Mucosa of rectum (tissue), 2 donors: Measurements from ENCODE around the gene ATP2A2.

ENCODE experiments used
- H3K27ac ChIP-seq, 2 donors: one replicate each; pipeline ENCODE4 v1.7.0; 2013; ENCODE audit warnings: inconsistent platforms in 2 of 2, low read depth in 2 of 2, low read length in 2 of 2
- H3K27me3 ChIP-seq, 2 donors: one replicate each; pipeline ENCODE4 v1.7.0; 2013; ENCODE audit warnings: low read length in 2 of 2; ENCODE audit not compliant: control insufficient read depth in 2 of 2, insufficient read depth in 2 of 2
- H3K36me3 ChIP-seq, 2 donors: one replicate each; pipeline ENCODE4 v1.7.0; 2013; ENCODE audit warnings: low read length in 2 of 2; ENCODE audit not compliant: control insufficient read depth in 2 of 2, insufficient read depth in 2 of 2
- H3K4me1 ChIP-seq, 2 donors: one replicate each; pipeline ENCODE4 v1.7.0; 2013; ENCODE audit warnings: low read length in 2 of 2, mild to moderate bottlenecking in 1 of 2; ENCODE audit not compliant: control insufficient read depth in 2 of 2, insufficient read depth in 2 of 2
- H3K4me3 ChIP-seq, 2 donors: one replicate each; pipeline ENCODE4 v1.7.0; 2013; ENCODE audit warnings: low read length in 2 of 2
- H3K9ac ChIP-seq, 2 donors: one replicate each; pipeline ENCODE4 v1.7.0; 2013; ENCODE audit warnings: low read length in 2 of 2, low read depth in 1 of 2, mild to moderate bottlenecking in 1 of 2
- H3K9me3 ChIP-seq, 2 donors: one replicate each; pipeline ENCODE4 v1.7.0; 2013; ENCODE audit warnings: low read length in 2 of 2; ENCODE audit not compliant: control insufficient read depth in 2 of 2
- donor health status: healthy.
- donor health status: Normal muscosa, but diverticular disease.

The ATP2A2 gene

DNA sequence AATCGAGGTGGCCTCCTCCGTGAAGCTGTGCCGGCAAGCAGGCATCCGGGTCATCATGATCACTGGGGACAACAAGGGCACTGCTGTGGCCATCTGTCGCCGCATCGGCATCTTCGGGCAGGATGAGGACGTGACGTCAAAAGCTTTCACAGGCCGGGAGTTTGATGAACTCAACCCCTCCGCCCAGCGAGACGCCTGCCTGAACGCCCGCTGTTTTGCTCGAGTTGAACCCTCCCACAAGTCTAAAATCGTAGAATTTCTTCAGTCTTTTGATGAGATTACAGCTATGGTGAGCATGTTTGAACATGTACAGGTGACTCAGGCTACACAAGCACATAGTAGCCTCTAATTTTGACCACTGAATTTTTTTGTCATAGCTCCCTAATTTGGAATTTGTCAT lies 59.7 kb downstream of the ATP2A2 start:
- no peaks in the 10 kb centered on the region for H3K27me3 ChIP-seq
- H3K27ac ChIP-seq, result no peak overlapping the region
- H3K9ac ChIP-seq, result no peak overlapping the region
- H3K4me3 ChIP-seq, result no peak overlapping the region
- peaks cover 90 to 93% of the 10 kb centered on the region in 2 donors for H3K36me3 ChIP-seq
- peaks cover 0 to 17% of the 10 kb centered on the region in 2 donors for H3K4me1 ChIP-seq
- no peaks in the 10 kb centered on the region for H3K9me3 ChIP-seq

DNA sequence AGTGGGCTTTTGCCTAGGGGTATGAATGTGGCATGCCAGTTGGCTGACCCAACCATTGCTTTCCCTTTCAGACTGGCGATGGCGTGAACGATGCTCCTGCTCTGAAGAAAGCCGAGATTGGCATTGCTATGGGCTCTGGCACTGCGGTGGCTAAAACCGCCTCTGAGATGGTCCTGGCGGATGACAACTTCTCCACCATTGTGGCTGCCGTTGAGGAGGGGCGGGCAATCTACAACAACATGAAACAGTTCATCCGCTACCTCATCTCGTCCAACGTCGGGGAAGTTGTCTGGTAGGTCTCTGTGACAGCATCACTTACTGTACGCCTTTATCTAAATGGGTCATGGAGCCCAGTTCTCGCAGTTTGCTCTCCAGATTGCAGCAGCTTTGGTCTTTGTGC lies 61.1 kb downstream of the ATP2A2 start:
- H3K27me3 ChIP-seq, result no peaks in the 10 kb centered on the region
- no peak overlapping the region for H3K4me3 ChIP-seq
- H3K9ac ChIP-seq, result no peak overlapping the region
- H3K9me3 ChIP-seq, result no peaks in the 10 kb centered on the region
- no peak overlapping the region for H3K27ac ChIP-seq
- peaks cover 0 to 17% of the 10 kb centered on the region in 2 donors for H3K4me1 ChIP-seq
- H3K36me3 ChIP-seq, result peaks cover 88 to 92% of the 10 kb centered on the region in 2 donors

DNA sequence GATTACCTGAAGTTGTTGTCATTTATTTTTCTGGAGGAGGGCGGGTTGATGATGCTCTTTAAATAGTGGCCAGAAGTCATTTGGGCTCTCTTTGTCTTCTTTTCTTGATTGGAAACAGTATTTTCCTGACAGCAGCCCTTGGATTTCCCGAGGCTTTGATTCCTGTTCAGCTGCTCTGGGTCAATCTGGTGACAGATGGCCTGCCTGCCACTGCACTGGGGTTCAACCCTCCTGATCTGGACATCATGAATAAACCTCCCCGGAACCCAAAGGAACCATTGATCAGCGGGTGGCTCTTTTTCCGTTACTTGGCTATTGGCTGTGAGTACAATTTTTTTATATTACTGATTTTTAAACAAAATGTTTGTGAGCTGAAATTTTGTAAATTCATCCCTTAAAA lies 62.1 kb downstream of the ATP2A2 start:
- H3K4me1 ChIP-seq, result peaks cover 0 to 13% of the 10 kb centered on the region in 2 donors
- H3K36me3 ChIP-seq, result peaks cover 88 to 91% of the 10 kb centered on the region in 2 donors

DNA sequence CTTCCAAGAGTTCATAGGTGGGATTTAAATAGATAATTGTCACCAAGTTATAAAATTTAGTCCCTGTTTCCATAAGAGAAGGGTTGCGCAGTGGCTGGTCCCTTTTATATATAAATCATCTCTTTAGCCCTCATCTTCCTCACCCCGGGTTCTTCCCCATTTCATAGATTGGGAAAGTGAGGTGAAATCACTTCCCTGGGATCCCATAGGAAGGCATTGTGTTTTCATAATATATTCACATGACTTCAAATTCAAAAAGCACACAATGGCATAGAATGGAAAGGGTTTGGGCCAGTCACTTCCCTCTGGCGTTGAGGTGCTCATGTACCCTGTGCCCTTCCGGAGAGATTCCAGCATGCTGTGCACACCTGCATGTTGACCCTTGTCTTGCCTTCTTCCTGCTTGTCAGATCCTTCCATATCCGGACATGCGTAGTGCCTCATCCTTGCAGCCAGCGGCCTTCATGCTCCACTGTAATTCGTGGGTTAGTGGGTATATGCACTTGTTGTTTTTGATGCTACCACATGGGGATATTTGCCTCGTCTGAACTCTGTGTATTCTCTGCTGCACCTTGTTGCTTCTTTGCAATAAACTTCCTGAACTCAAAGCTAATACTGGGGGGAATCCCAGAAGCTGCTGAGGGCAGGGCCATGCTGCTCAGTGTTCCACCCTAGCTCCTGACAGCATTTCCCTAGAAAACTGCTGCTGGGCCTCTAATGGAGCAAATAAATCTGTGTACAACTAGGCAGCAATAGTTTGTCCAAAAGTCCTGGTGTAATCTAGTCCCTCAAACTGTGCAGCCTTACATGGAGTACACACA lies 62.9 kb downstream of the ATP2A2 start:
- peaks cover 0 to 7% of the 10 kb centered on the region in 2 donors for H3K4me1 ChIP-seq
- H3K27ac ChIP-seq, result no peak overlapping the region
- no peaks in the 10 kb centered on the region for H3K27me3 ChIP-seq
- no peak overlapping the region for H3K9ac ChIP-seq
- peaks cover 89 to 91% of the 10 kb centered on the region in 2 donors for H3K36me3 ChIP-seq
- H3K9me3 ChIP-seq, result no peaks in the 10 kb centered on the region
- H3K4me3 ChIP-seq, result no peak overlapping the region

More for the DNA sequence above, 62.1 kb downstream of the ATP2A2 start:
- Histone ChIP-seq H3K4me3 (no peak overlapping the region), H3K27ac (no peak overlapping the region), H3K9ac (no peak overlapping the region), H3K9me3 (no peaks in the 10 kb centered on the region), H3K27me3 (no peaks in the 10 kb centered on the region)

DNA sequence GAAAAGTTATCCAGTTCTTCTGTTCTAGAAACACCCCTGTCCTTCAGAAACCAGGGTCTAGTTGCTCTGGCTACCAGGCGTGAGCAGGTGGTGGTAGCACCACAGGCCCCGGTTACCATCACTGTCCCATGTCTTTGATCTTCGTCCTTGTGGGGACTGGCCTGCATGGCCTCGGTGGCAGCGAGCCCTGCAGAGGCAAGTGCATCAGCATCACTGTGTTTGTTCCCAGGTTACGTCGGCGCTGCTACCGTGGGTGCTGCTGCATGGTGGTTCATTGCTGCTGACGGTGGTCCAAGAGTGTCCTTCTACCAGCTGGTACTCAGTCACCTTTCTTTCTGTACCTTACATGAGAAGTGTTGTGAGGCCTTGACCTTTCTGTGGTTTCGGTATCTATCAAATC lies 63.6 kb downstream of the ATP2A2 start:
- Histone ChIP-seq H3K36me3 (peaks cover 83 to 91% of the 10 kb centered on the region in 2 donors), H3K27me3 (no peaks in the 10 kb centered on the region), H3K27ac (no peak overlapping the region), H3K4me3 (no peak overlapping the region), H3K9ac (no peak overlapping the region), H3K9me3 (no peaks in the 10 kb centered on the region), H3K4me1 (no peaks in the 10 kb centered on the region)

DNA sequence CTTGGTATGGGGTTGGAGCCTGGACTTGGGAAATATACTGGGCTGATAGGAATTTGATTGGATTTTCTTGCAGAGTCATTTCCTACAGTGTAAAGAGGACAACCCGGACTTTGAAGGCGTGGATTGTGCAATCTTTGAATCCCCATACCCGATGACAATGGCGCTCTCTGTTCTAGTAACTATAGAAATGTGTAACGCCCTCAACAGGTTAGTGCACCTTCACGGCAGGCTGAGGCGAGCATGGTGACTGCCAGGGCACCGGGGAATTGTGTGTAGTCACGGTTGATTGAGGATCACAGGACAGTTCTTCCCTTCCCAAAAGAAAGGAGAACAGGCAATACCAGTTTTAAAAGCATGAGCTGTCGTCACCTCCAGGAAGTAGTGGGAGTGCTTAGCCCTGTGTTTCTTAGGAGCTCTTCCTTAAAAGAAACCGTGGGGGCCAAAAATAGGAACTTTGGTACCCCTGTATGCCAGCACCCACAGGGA lies 64.2 kb downstream of the ATP2A2 start:
- Histone ChIP-seq H3K27me3 (no peaks in the 10 kb centered on the region), H3K4me3 (no peak overlapping the region), H3K9ac (no peak overlapping the region), H3K9me3 (no peaks in the 10 kb centered on the region), H3K27ac (no peak overlapping the region), H3K4me1 (no peaks in the 10 kb centered on the region), H3K36me3 (peaks cover 78 to 96% of the 10 kb centered on the region in 2 donors)

DNA sequence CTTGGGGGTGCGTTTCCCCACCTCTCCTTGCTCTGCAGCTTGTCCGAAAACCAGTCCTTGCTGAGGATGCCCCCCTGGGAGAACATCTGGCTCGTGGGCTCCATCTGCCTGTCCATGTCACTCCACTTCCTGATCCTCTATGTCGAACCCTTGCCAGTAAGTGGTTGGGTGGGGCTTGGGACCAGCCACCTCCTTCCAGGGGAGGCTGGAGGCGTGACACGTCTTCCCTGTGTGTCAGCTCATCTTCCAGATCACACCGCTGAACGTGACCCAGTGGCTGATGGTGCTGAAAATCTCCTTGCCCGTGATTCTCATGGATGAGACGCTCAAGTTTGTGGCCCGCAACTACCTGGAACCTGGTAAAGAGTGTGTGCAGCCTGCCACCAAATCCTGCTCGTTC lies 64.9 kb downstream of the ATP2A2 start:
- Histone ChIP-seq H3K9me3 (no peaks in the 10 kb centered on the region), H3K36me3 (peaks cover 72 to 94% of the 10 kb centered on the region in 2 donors), H3K4me1 (no peaks in the 10 kb centered on the region), H3K9ac (no peak overlapping the region), H3K27ac (no peak overlapping the region), H3K4me3 (no peak overlapping the region), H3K27me3 (no peaks in the 10 kb centered on the region)

DNA sequence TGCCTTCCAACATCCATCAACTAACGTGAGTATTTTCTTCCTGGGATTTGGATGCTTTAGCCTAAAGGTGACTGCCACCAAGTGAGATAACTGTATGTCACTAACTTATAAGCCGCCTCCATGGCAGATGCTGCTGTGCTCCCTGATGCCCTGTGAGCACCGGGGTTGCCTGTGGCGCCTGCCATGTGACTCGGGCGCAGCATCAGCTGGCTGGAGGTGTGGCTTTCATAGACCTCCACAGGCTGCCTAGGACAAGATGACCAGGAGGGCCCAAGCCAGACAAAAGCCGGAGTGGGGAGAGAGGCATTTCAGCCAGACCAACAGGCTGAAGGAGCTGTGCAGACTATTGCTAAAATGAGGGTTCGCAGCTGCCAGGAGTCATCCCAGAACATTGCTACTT lies 66.7 kb downstream of the ATP2A2 start:
- no peak overlapping the region for H3K4me3 ChIP-seq
- H3K4me1 ChIP-seq, result no peaks in the 10 kb centered on the region
- H3K27ac ChIP-seq, result no peak overlapping the region
- no peaks in the 10 kb centered on the region for H3K27me3 ChIP-seq
- no peaks in the 10 kb centered on the region for H3K9me3 ChIP-seq
- H3K9ac ChIP-seq, result no peak overlapping the region
- H3K36me3 ChIP-seq, result peaks cover 61 to 82% of the 10 kb centered on the region in 2 donors

DNA sequence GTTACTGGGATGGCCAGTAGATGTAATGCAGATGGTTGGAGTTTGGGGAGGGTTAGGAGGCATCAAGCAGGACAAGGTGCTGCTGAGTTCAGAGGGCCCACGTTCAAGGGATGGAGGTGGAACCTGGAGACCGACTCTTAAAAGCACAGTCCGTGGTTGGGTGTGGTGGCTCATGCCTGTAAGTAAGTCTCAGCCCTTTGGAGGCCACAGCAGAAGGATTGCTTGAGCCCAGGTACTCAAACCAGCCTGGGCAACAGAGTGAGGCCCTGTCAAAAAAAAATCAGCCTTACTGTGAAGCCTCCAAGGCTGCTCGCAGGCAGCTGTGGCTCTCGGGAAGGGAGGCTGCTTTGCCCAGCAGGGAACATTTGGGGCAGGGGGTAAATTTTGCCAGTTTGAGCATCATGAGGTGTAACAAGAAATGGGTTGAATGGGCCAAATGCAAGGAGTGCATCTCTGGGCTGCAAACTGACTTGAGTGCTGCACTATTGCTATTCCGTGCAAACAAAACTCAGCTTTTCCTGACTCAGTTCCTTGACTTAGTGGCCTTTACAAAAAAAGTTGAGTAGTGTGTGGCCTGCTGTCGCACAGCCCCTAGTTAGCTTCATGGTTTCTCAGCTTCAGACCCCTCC lies 67.5 kb downstream of the ATP2A2 start:
- Histone ChIP-seq H3K27me3 (no peaks in the 10 kb centered on the region), H3K4me1 (no peaks in the 10 kb centered on the region), H3K36me3 (peaks cover 53 to 74% of the 10 kb centered on the region in 2 donors), H3K27ac (no peak overlapping the region), H3K9ac (no peak overlapping the region), H3K9me3 (no peaks in the 10 kb centered on the region), H3K4me3 (no peak overlapping the region)

DNA sequence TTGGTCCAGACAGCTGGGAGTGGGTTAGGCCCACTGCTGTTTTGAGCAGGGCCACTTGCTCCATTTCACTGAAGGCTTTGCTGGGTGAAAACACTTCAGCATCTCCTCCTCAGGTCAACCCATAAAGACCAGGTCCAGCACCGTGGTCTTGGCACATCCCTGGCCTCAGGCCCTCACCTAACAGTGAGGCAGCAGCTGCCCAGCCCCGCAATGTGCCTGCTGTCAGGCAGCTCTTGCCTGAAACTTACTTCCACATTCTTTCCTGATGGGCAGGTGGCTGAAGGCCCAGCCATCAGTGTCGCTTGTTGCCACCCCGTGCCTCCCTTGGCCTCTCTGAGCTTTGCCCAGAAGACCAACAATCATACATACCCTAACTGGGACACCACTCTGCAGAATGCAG lies 68.0 kb downstream of the ATP2A2 start:
- H3K36me3 ChIP-seq, result peaks cover 47 to 69% of the 10 kb centered on the region in 2 donors
- H3K4me3 ChIP-seq, result no peak overlapping the region
- no peak overlapping the region for H3K27ac ChIP-seq
- H3K9ac ChIP-seq, result no peak overlapping the region
- no peaks in the 10 kb centered on the region for H3K9me3 ChIP-seq
- H3K27me3 ChIP-seq, result no peaks in the 10 kb centered on the region
- H3K4me1 ChIP-seq, result no peaks in the 10 kb centered on the region
